ENCODE measurements around the gene NTM. TPM values are rescaled to one million over a fixed set of nuclear protein-coding genes. Genes with fewer than 3 reads are reported as not detected.

The NTM gene
- polyA plus RNA-seq, 1 donor from 2014 or later = 39.4 TPM

DNA sequence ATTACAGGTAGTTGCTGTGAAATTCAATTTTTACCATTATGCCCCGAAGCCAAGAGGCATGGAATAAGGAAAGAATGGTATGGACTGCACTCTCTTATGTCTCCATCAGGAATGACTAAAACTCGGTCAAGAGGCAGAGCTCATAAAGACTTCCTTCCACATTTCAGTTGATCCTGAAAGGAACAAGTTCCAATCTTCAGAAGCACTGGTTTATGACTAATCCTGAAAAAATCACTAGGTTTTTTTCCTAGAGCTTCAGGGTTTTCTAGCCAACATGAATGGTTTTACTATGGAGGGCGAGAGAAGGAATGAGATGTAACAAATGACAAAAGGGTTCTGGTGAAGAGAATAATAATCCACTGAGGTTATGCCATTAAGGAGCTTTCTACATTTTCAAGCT, 832.2 kb downstream of the NTM start:
- H3K9me3 ChIP-seq (ENCODE audit: low read length) = no peaks in the 10 kb centered on the region
- no peak overlapping the region for H3K4me2 ChIP-seq (ENCODE audit: low read length)
- H3F3A ChIP-seq (ENCODE audit: insufficient read depth, low read length, poor library complexity, severe bottlenecking) = no peaks in the 10 kb centered on the region
- no peak overlapping the region for H3K9ac ChIP-seq (ENCODE audit: low read length)
- H4K20me1 ChIP-seq (ENCODE audit: insufficient read depth) = no peaks in the 10 kb centered on the region
- H3K36me3 ChIP-seq (ENCODE audit: insufficient read depth, low read length) = no peaks in the 10 kb centered on the region
- H3K4me3 ChIP-seq (ENCODE audit: low read length) = no peak overlapping the region
- no peaks in the 10 kb centered on the region for H3K9me2 ChIP-seq (ENCODE audit: insufficient read depth, low read length)
- TF ChIP-seq SMC3 (conservative IDR thresholded peaks at IDR 0.05; ENCODE audit: poor library complexity) (no peak), TAF1 (IDR thresholded peaks at IDR 0.05; ENCODE audit: low read depth) (no peak), POLR2AphosphoS5 (IDR thresholded peaks at IDR 0.05) (no peak), EZH2 (IDR thresholded peaks at IDR 0.05; ENCODE audit: borderline replicate concordance, insufficient read depth, low read length, poor library complexity, severe bottlenecking) (no peak), MXI1 (conservative IDR thresholded peaks at IDR 0.05; ENCODE audit: poor library complexity, severe bottlenecking) (no peak), RAD21 (conservative IDR thresholded peaks at IDR 0.05) (no peak), EP300 (conservative IDR thresholded peaks at IDR 0.05; ENCODE audit: poor library complexity, severe bottlenecking) (no peak)
- TF ChIP-seq, protein P1, sequence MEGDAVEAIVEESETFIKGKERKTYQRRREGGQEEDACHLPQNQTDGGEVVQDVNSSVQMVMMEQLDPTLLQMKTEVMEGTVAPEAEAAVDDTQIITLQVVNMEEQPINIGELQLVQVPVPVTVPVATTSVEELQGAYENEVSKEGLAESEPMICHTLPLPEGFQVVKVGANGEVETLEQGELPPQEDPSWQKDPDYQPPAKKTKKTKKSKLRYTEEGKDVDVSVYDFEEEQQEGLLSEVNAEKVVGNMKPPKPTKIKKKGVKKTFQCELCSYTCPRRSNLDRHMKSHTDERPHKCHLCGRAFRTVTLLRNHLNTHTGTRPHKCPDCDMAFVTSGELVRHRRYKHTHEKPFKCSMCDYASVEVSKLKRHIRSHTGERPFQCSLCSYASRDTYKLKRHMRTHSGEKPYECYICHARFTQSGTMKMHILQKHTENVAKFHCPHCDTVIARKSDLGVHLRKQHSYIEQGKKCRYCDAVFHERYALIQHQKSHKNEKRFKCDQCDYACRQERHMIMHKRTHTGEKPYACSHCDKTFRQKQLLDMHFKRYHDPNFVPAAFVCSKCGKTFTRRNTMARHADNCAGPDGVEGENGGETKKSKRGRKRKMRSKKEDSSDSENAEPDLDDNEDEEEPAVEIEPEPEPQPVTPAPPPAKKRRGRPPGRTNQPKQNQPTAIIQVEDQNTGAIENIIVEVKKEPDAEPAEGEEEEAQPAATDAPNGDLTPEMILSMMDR (IDR thresholded peaks at IDR 0.05; ENCODE audit: poor library complexity, severe bottlenecking) = no peak
- TF ChIP-seq, protein P2, sequence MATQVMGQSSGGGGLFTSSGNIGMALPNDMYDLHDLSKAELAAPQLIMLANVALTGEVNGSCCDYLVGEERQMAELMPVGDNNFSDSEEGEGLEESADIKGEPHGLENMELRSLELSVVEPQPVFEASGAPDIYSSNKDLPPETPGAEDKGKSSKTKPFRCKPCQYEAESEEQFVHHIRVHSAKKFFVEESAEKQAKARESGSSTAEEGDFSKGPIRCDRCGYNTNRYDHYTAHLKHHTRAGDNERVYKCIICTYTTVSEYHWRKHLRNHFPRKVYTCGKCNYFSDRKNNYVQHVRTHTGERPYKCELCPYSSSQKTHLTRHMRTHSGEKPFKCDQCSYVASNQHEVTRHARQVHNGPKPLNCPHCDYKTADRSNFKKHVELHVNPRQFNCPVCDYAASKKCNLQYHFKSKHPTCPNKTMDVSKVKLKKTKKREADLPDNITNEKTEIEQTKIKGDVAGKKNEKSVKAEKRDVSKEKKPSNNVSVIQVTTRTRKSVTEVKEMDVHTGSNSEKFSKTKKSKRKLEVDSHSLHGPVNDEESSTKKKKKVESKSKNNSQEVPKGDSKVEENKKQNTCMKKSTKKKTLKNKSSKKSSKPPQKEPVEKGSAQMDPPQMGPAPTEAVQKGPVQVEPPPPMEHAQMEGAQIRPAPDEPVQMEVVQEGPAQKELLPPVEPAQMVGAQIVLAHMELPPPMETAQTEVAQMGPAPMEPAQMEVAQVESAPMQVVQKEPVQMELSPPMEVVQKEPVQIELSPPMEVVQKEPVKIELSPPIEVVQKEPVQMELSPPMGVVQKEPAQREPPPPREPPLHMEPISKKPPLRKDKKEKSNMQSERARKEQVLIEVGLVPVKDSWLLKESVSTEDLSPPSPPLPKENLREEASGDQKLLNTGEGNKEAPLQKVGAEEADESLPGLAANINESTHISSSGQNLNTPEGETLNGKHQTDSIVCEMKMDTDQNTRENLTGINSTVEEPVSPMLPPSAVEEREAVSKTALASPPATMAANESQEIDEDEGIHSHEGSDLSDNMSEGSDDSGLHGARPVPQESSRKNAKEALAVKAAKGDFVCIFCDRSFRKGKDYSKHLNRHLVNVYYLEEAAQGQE (IDR thresholded peaks at IDR 0.05; ENCODE audit: borderline replicate concordance) = no peak
- no peaks in the 10 kb centered on the region for H3K79me2 ChIP-seq (replicated peaks; ENCODE audit: insufficient read depth, low read length)
- H3K27me3 ChIP-seq (ENCODE audit: insufficient read depth, low read depth, low read length) = no peaks in the 10 kb centered on the region
- H2AFZ ChIP-seq (ENCODE audit: low read depth, low read length) = no peak overlapping the region
- H3K27ac ChIP-seq (ENCODE audit: low read length) = no peak overlapping the region

DNA sequence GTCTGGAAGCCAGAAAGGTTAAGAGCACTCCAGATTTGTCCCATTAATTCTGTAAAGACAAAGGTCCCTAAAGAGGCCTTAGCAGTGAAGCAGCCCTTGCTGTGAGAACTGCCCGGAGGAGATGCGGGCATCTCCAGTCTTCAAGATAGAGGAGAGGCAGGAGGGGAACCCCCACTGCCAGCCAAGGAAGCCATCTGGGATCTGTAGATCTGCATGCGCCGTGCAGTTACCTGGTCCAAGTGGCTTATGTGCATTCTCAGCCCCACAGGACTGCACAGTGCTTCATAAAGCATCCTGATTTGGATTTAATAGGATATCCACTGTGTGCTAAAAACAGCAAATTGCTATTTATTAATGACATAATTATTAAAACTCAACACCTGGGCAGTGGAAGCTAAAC, 834.6 kb downstream of the NTM start:
- H2AFZ ChIP-seq (ENCODE audit: low read depth, low read length) = no peak overlapping the region
- TF ChIP-seq, protein P1 (IDR thresholded peaks at IDR 0.05; ENCODE audit: poor library complexity, severe bottlenecking) = no peak
- TF ChIP-seq EP300 (conservative IDR thresholded peaks at IDR 0.05; ENCODE audit: poor library complexity, severe bottlenecking) (no peak), POLR2AphosphoS5 (IDR thresholded peaks at IDR 0.05) (no peak), EZH2 (IDR thresholded peaks at IDR 0.05; ENCODE audit: borderline replicate concordance, insufficient read depth, low read length, poor library complexity, severe bottlenecking) (no peak), RAD21 (conservative IDR thresholded peaks at IDR 0.05) (no peak), TAF1 (IDR thresholded peaks at IDR 0.05; ENCODE audit: low read depth) (no peak), MXI1 (conservative IDR thresholded peaks at IDR 0.05; ENCODE audit: poor library complexity, severe bottlenecking) (no peak), SMC3 (conservative IDR thresholded peaks at IDR 0.05; ENCODE audit: poor library complexity) (no peak)
- TF ChIP-seq, protein P2 (IDR thresholded peaks at IDR 0.05; ENCODE audit: borderline replicate concordance) = no peak
- H3K4me2 ChIP-seq (ENCODE audit: low read length) = no peak overlapping the region
- H3K9ac ChIP-seq (ENCODE audit: low read length) = no peak overlapping the region
- no peaks in the 10 kb centered on the region for H3K27me3 ChIP-seq (ENCODE audit: insufficient read depth, low read depth, low read length)
- H4K20me1 ChIP-seq (ENCODE audit: insufficient read depth) = no peaks in the 10 kb centered on the region
- H3K9me2 ChIP-seq (ENCODE audit: insufficient read depth, low read length) = no peaks in the 10 kb centered on the region
- H3K9me3 ChIP-seq (ENCODE audit: low read length) = no peaks in the 10 kb centered on the region
- no peak overlapping the region for H3K27ac ChIP-seq (ENCODE audit: low read length)
- no peak overlapping the region for H3K4me3 ChIP-seq (ENCODE audit: low read length)
- no peaks in the 10 kb centered on the region for H3F3A ChIP-seq (ENCODE audit: insufficient read depth, low read length, poor library complexity, severe bottlenecking)
- no peaks in the 10 kb centered on the region for H3K79me2 ChIP-seq (replicated peaks; ENCODE audit: insufficient read depth, low read length)
- H3K36me3 ChIP-seq (ENCODE audit: insufficient read depth, low read length) = no peaks in the 10 kb centered on the region

Measured in neural cell (in vitro differentiated cells).